ENCODE results near the gene RNU6-9. TPM values are rescaled to one million over a fixed set of nuclear protein-coding genes. Genes with fewer than 3 reads are reported as not detected.

RNU6-9 gene
- total RNA-seq, 6 experiments from 2014 or later: not detected

- Histone ChIP-seq H3K27ac (peak within 1 kb of the TSS; percentile 74 to 86 (median 84)), H3K4me1 (peaks cover 0 to 8% (median 2%) of the 10 kb centered on the region in 4 donors), H3K9me3 (no peaks in the 10 kb centered on the region), H3K36me3 (no peaks in the 10 kb centered on the region), H3K27me3 (peaks cover 0 to 8% of the 10 kb centered on the region in 2 donors), H3K4me3 (peak within 1 kb of the TSS; percentile 72 to 85 (median 76))
- TF ChIP-seq CTCF (IDR thresholded peaks at IDR 0.05) (no peak), POLR2A (IDR thresholded peaks at IDR 0.05) (peak; percentile 29)
- intact Hi-C loops (cut with DNase I): no loop called here
- peak; percentile 77 to 81 (median 78) for DNase-seq
- peak; percentile 69 to 80 (median 74) for ATAC-seq
- 0% methylated on average over 14 of the region's 97 CpGs for WGBS (ENCODE audit: insufficient coverage, low coverage, low lambda C conversion rate, missing lambda C conversion rate)
Observed at GRCh38 chr19:925526-926322, 32.4 kb downstream of the RNU6-9 start, which contains the start of gene ARID3A. Gene ARID3A, plus strand, starts transcription at chr19:926035. Its CDS starts 3,494 bp downstream, at chr19:929529.

GRCh38 chr19:926323-926588, 33.0 kb downstream of the RNU6-9 start:
- ATAC-seq: no peak
- Histone ChIP-seq H3K27ac (peak overlapping the region in 2 of 3 donors; percentile 33 to 86), H3K36me3 (no peaks in the 10 kb centered on the region), H3K27me3 (peaks cover 0 to 2% of the 10 kb centered on the region in 2 donors), H3K4me1 (peaks cover 0 to 8% (median 2%) of the 10 kb centered on the region in 4 donors), H3K4me3 (peak overlapping the region; percentile 72 to 85 (median 76)), H3K9me3 (no peaks in the 10 kb centered on the region)
- no peak for TF ChIP-seq POLR2A (IDR thresholded peaks at IDR 0.05)
- TF ChIP-seq CTCF (IDR thresholded peaks at IDR 0.05): no peak
- no peak for DNase-seq
- 0% methylated on average over 7 of the region's 21 CpGs for WGBS (ENCODE audit: insufficient coverage, low coverage, low lambda C conversion rate, missing lambda C conversion rate)
- intact Hi-C loops (cut with DNase I): no loop called here

GRCh38 chr19:926589-927350, 33.5 kb downstream of the RNU6-9 start:
- Histone ChIP-seq H3K9me3 (no peaks in the 10 kb centered on the region), H3K4me1 (peaks cover 0 to 8% (median 2%) of the 10 kb centered on the region in 4 donors), H3K36me3 (no peaks in the 10 kb centered on the region), H3K27me3 (no peaks in the 10 kb centered on the region), H3K4me3 (peak overlapping the region; percentile 72 to 85 (median 76)), H3K27ac (peak overlapping the region in 2 of 3 donors; percentile 33 to 86)
- TF ChIP-seq POLR2A (IDR thresholded peaks at IDR 0.05) (no peak), CTCF (IDR thresholded peaks at IDR 0.05) (no peak)
- ATAC-seq (peak; percentile 33 to 71 (median 54)), DNase-seq (peak; percentile 80 to 85 (median 85))
- intact Hi-C loops (cut with DNase I): no loop called here
- 1% methylated on average over 20 of the region's 52 CpGs for WGBS (ENCODE audit: insufficient coverage, low coverage, low lambda C conversion rate, missing lambda C conversion rate)

GRCh38 chr19:927351-927779, 34.1 kb downstream of the RNU6-9 start:
- Histone ChIP-seq H3K27ac (no peak overlapping the region), H3K9me3 (no peaks in the 10 kb centered on the region), H3K4me3 (peak overlapping the region; percentile 72 to 85 (median 76)), H3K27me3 (no peaks in the 10 kb centered on the region), H3K36me3 (no peaks in the 10 kb centered on the region), H3K4me1 (peaks cover 0 to 8% (median 2%) of the 10 kb centered on the region in 4 donors)
- ATAC-seq (peak in 1 of 4 donors; percentile 3), DNase-seq (no peak)
- 17% methylated on average over 1 of the region's 15 CpGs for WGBS (ENCODE audit: insufficient coverage, low coverage, low lambda C conversion rate, missing lambda C conversion rate)
- no peak for TF ChIP-seq CTCF (IDR thresholded peaks at IDR 0.05)
- no peak for TF ChIP-seq POLR2A (IDR thresholded peaks at IDR 0.05)
- intact Hi-C loops (cut with DNase I): no loop called here
